ENCODE results near the gene SUV39H2.
"Not testable (repeated sequence)": the region's sequence is repeated elsewhere in the genome, so short reads cannot be mapped to it uniquely, and the experiment has no call there.

- not testable (repeated sequence) for TF ChIP-seq TAF1, POLR2A (IDR thresholded peaks at IDR 0.05; ENCODE audit: low read depth, low read length)
These were observed 14.2 kb upstream of the SUV39H2 start for GRCh38 chr10:14864466-14864865.
